Panc1 (cell line): ENCODE data around the gene GC. TPM values are rescaled to one million over a fixed set of nuclear protein-coding genes. Genes with fewer than 3 reads are reported as not detected.

Experiments used
- ATAC-seq: fragments of 200-7000 bp; cut with Tn5 transposase; 2 replicates; pipeline ENCODE4 v1.9.1; 2020; ENCODE audit warnings: mild to moderate bottlenecking, moderate library complexity
- BruUV-seq: library from RNA; stranded (reverse); fragments of 400-500 nt; replicated peaks from 2 replicates; lab custom pipeline; 2021; lab: Mats Ljungman, UMichigan
- CTCF ChIA-PET: fragments of 300-600 bp; sonication (Branson Sonifier 250); formaldehyde crosslinking; loops from one replicate; lab custom pipeline; 2022; ENCODE audit warnings: antibody characterized with exemption; lab: Charles Lee
- POLR2A ChIA-PET: fragments of 300-600 bp; sonication (Branson Sonifier 250); formaldehyde crosslinking; loops from one replicate; lab custom pipeline; 2022; ENCODE audit warnings: antibody characterized with exemption; lab: Charles Lee
- DNase-seq: peaks from one replicate; pipeline ENCODE4 v3.0.0-alpha.2; 2010; ENCODE audit warnings: low read depth, low spot score
- H3K27ac ChIP-seq: 2 replicates; pipeline ENCODE4 v1.5.1; 2011; ENCODE audit warnings: mild to moderate bottlenecking, low read length, inconsistent platforms
- H3K27me3 ChIP-seq: fragments of 200-500 bp; sonication (Bioruptor generic); 2 replicates; pipeline ENCODE4 v1.6.0; 2014; ENCODE audit warnings: low read length, inconsistent platforms; ENCODE audit not compliant: control insufficient read depth, insufficient read depth
- H3K36me3 ChIP-seq: fragments of 200-500 bp; sonication (Bioruptor generic); 2 replicates; pipeline ENCODE4 v1.5.1; 2014; ENCODE audit warnings: inconsistent platforms, mild to moderate bottlenecking, low read length, moderate library complexity; ENCODE audit not compliant: control insufficient read depth, insufficient read depth
- H3K4me1 ChIP-seq: 2 replicates; pipeline ENCODE4 v1.5.1; 2011; ENCODE audit warnings: inconsistent platforms, mild to moderate bottlenecking, low read length, moderate library complexity; ENCODE audit not compliant: control insufficient read depth, insufficient read depth
- H3K4me3 ChIP-seq, 2 experiments: 2 replicates each; pipeline ENCODE4 v1.5.1; 2011 to 2012; ENCODE audit warnings: low read depth in 2 of 2, low read length in 2 of 2, mild to moderate bottlenecking in 2 of 2, inconsistent platforms in 1 of 2, moderate library complexity in 1 of 2
- H3K9me3 ChIP-seq: fragments of 200-500 bp; sonication (Bioruptor generic); 2 replicates; pipeline ENCODE4 v1.5.1; 2014; ENCODE audit warnings: low read depth, mild to moderate bottlenecking, inconsistent platforms, low read length, moderate library complexity; ENCODE audit not compliant: control insufficient read depth, insufficient read depth
- CTCF ChIP-seq: fragments of 450-650 bp; IDR thresholded peaks from 2 replicates; pipeline ENCODE4 v1.5.1; 2017; ENCODE audit warnings: mild to moderate bottlenecking
- POLR2AphosphoS5 ChIP-seq: IDR thresholded peaks from 2 replicates; pipeline ENCODE4 v1.6.1; 2012; ENCODE audit warnings: mild to moderate bottlenecking, low read depth, low read length, moderate library complexity
- SIN3A ChIP-seq: IDR thresholded peaks from 2 replicates; pipeline ENCODE4 v1.6.1; 2012; ENCODE audit warnings: low read depth, mild to moderate bottlenecking, low read length, moderate library complexity, borderline replicate concordance; ENCODE audit not compliant: insufficient read depth
- TCF7L2 ChIP-seq: IDR thresholded peaks from 2 replicates; pipeline ENCODE4 v1.6.1; 2011; ENCODE audit warnings: mild to moderate bottlenecking, low read depth, low read length, inconsistent platforms
- in situ Hi-C: cut with HindIII; loops from 2 replicates; pipeline ENCODE4 v1.10.0; 2016; ENCODE audit warnings: low sequenced_read_pairs, low pct_unique_long_range_greater_than_20kb
- intact Hi-C: fragments of 100-400 bp; cut with micrococcal nuclease; formaldehyde crosslinking; loops from one replicate; pipeline ENCODE4 v1.10.0; 2022; ENCODE audit not compliant: unreplicated experiment
- total RNA-seq: library from RNA; stranded (reverse); gene quantifications from one replicate; pipeline ENCODE4 v1.2.1, GENCODE V29; 2021; ENCODE audit not compliant: unreplicated experiment
- TF ChIP-seq, protein P1 (sequence below), 2 experiments: IDR thresholded peaks; 2 replicates each; pipeline ENCODE4 v1.6.1; 2011 to 2012; ENCODE audit warnings: low read depth in 2 of 2, control low read depth in 1 of 2, low read length in 1 of 2, mild to moderate bottlenecking in 1 of 2, moderate library complexity in 1 of 2; ENCODE audit not compliant: insufficient read depth in 1 of 2

GC gene
- total RNA-seq, 1 experiment from 2014 or later, result 0.31 TPM

DNA sequence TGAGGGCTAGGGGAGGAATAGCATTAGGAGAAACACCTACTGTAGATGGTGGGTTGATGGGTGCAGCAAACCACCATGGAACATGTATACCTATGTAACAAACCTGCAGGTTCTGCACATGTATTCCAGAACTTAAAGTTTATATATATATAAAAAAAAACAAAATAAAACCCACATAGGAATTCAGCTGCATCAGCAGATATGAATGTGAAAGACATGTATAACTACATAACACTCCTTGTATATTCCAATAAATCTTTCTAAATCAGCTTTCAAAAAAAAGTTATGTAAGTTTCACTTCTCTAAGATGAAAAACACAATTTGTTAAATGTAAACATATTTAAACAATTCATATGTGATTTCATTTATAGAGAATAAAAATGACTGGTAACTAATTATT lies 6.0 kb downstream of the GC start:
- H3K4me3 ChIP-seq, result no peak overlapping the region
- no peak overlapping the region for H3K27ac ChIP-seq
- TF ChIP-seq, protein P1, sequence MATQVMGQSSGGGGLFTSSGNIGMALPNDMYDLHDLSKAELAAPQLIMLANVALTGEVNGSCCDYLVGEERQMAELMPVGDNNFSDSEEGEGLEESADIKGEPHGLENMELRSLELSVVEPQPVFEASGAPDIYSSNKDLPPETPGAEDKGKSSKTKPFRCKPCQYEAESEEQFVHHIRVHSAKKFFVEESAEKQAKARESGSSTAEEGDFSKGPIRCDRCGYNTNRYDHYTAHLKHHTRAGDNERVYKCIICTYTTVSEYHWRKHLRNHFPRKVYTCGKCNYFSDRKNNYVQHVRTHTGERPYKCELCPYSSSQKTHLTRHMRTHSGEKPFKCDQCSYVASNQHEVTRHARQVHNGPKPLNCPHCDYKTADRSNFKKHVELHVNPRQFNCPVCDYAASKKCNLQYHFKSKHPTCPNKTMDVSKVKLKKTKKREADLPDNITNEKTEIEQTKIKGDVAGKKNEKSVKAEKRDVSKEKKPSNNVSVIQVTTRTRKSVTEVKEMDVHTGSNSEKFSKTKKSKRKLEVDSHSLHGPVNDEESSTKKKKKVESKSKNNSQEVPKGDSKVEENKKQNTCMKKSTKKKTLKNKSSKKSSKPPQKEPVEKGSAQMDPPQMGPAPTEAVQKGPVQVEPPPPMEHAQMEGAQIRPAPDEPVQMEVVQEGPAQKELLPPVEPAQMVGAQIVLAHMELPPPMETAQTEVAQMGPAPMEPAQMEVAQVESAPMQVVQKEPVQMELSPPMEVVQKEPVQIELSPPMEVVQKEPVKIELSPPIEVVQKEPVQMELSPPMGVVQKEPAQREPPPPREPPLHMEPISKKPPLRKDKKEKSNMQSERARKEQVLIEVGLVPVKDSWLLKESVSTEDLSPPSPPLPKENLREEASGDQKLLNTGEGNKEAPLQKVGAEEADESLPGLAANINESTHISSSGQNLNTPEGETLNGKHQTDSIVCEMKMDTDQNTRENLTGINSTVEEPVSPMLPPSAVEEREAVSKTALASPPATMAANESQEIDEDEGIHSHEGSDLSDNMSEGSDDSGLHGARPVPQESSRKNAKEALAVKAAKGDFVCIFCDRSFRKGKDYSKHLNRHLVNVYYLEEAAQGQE (IDR thresholded peaks at IDR 0.05; ENCODE audit: insufficient read depth in 1 of 2, low read depth in 2 of 2, low read length in 1 of 2), result no peak
- no peak for TF ChIP-seq POLR2AphosphoS5
- TF ChIP-seq CTCF, result no peak
- no peak for TF ChIP-seq SIN3A
- TF ChIP-seq TCF7L2, result no peak
- DNase-seq (no peak), ATAC-seq (no peak)
- CTCF ChIA-PET, result no interaction called here
- intact Hi-C loops (no loop called here), in situ Hi-C loops (no loop called here)
- no peaks in the 10 kb centered on the region for H3K9me3 ChIP-seq
- no peaks in the 10 kb centered on the region for H3K27me3 ChIP-seq
- no TSS peak for BruUV-seq
- POLR2A ChIA-PET, result no interaction called here
- no peaks in the 10 kb centered on the region for H3K36me3 ChIP-seq
- no peaks in the 10 kb centered on the region for H3K4me1 ChIP-seq

- no TSS peak for BruUV-seq
- ChIA-PET POLR2A (no interaction called here), CTCF (no interaction called here)
- H3K27ac ChIP-seq, result no peak overlapping the region
- in situ Hi-C loops (no loop called here), intact Hi-C loops (no loop called here)
- TF ChIP-seq POLR2AphosphoS5 (no peak), TCF7L2 (no peak), SIN3A (no peak), CTCF (no peak)
- TF ChIP-seq, protein P1 (IDR thresholded peaks at IDR 0.05; ENCODE audit: insufficient read depth in 1 of 2, low read depth in 2 of 2, low read length in 1 of 2), result no peak
- no peaks in the 10 kb centered on the region for H3K36me3 ChIP-seq
- ATAC-seq (no peak), DNase-seq (no peak)
- H3K4me1 ChIP-seq, result no peaks in the 10 kb centered on the region
- H3K4me3 ChIP-seq, result no peak overlapping the region
- no peaks in the 10 kb centered on the region for H3K9me3 ChIP-seq
- no peaks in the 10 kb centered on the region for H3K27me3 ChIP-seq
Measured at GRCh38 chr4:71775449-71775848, 8.4 kb downstream of the GC start.
